Neuron (in vitro differentiated cells): ENCODE measurements around the gene AGO3.

ENCODE experiments used
- H2AFZ ChIP-seq: one replicate; pipeline ENCODE4 v1.6.1; 2013; ENCODE audit warnings: low read depth, mild to moderate bottlenecking, inconsistent platforms, low read length, moderate library complexity
- H3K27me3 ChIP-seq: one replicate; pipeline ENCODE4 v1.6.1; 2013; ENCODE audit warnings: low read length; ENCODE audit not compliant: insufficient read depth
- H3K36me3 ChIP-seq: one replicate; pipeline ENCODE4 v1.6.1; 2013; ENCODE audit warnings: low read length; ENCODE audit not compliant: insufficient read depth
- H3K4me1 ChIP-seq: one replicate; pipeline ENCODE4 v1.6.1; 2013; ENCODE audit warnings: low read length; ENCODE audit not compliant: insufficient read depth
- H3K4me3 ChIP-seq: 2 replicates; pipeline ENCODE4 v1.5.1; 2013; ENCODE audit warnings: mild to moderate bottlenecking, low read length, moderate library complexity
- H3K9me3 ChIP-seq: one replicate; pipeline ENCODE4 v1.6.1; 2013; ENCODE audit warnings: low read length

AGO3 gene

GRCh38 chr1:36034692-36035091, 103.8 kb downstream of the AGO3 start:
- H3K4me1 ChIP-seq, result no peaks in the 10 kb centered on the region
- no peak overlapping the region for H3K4me3 ChIP-seq
- no peaks in the 10 kb centered on the region for H3K27me3 ChIP-seq
- H3K9me3 ChIP-seq, result peaks cover 5% of the 10 kb centered on the region
- peaks cover 54% of the 10 kb centered on the region for H3K36me3 ChIP-seq
- H2AFZ ChIP-seq, result no peak overlapping the region

- Histone ChIP-seq H3K9me3 (peaks cover 5% of the 10 kb centered on the region), H3K36me3 (peaks cover 56% of the 10 kb centered on the region), H2AFZ (no peak overlapping the region), H3K4me3 (no peak overlapping the region), H3K4me1 (no peaks in the 10 kb centered on the region), H3K27me3 (no peaks in the 10 kb centered on the region)
Measured at GRCh38 chr1:36035154-36035553, 104.2 kb downstream of the AGO3 start.

- no peak overlapping the region for H3K4me3 ChIP-seq
- no peaks in the 10 kb centered on the region for H3K27me3 ChIP-seq
- peaks cover 61% of the 10 kb centered on the region for H3K36me3 ChIP-seq
- no peak overlapping the region for H2AFZ ChIP-seq
- no peaks in the 10 kb centered on the region for H3K4me1 ChIP-seq
- H3K9me3 ChIP-seq, result no peaks in the 10 kb centered on the region
Measured at GRCh38 chr1:36040238-36040637, 109.3 kb downstream of the AGO3 start.

- peaks cover 53% of the 10 kb centered on the region for H3K36me3 ChIP-seq
- no peak overlapping the region for H3K4me3 ChIP-seq
- peaks cover 3% of the 10 kb centered on the region for H3K9me3 ChIP-seq
- H3K27me3 ChIP-seq, result no peaks in the 10 kb centered on the region
- no peaks in the 10 kb centered on the region for H3K4me1 ChIP-seq
- H2AFZ ChIP-seq, result no peak overlapping the region
Measured at GRCh38 chr1:36051821-36052220, 120.9 kb downstream of the AGO3 start.

GRCh38 chr1:36053978-36054377, 123.1 kb downstream of the AGO3 start:
- Histone ChIP-seq H3K4me3 (no peak overlapping the region), H2AFZ (no peak overlapping the region), H3K9me3 (no peaks in the 10 kb centered on the region), H3K4me1 (no peaks in the 10 kb centered on the region), H3K27me3 (no peaks in the 10 kb centered on the region), H3K36me3 (peaks cover 42% of the 10 kb centered on the region)

- peaks cover 38% of the 10 kb centered on the region for H3K36me3 ChIP-seq
- no peaks in the 10 kb centered on the region for H3K4me1 ChIP-seq
- no peaks in the 10 kb centered on the region for H3K27me3 ChIP-seq
- H3K4me3 ChIP-seq, result no peak overlapping the region
- H2AFZ ChIP-seq, result no peak overlapping the region
- no peaks in the 10 kb centered on the region for H3K9me3 ChIP-seq
Measured at GRCh38 chr1:36055706-36056105, 124.8 kb downstream of the AGO3 start.

- Histone ChIP-seq H3K4me3 (no peak overlapping the region), H3K27me3 (no peaks in the 10 kb centered on the region), H3K36me3 (peaks cover 20% of the 10 kb centered on the region), H2AFZ (no peak overlapping the region), H3K9me3 (no peaks in the 10 kb centered on the region), H3K4me1 (no peaks in the 10 kb centered on the region)
Measured at GRCh38 chr1:36062315-36062714, 131.4 kb downstream of the AGO3 start.

GRCh38 chr1:36067871-36068270, 137.0 kb downstream of the AGO3 start:
- Histone ChIP-seq H3K4me1 (no peaks in the 10 kb centered on the region), H3K36me3 (peaks cover 2% of the 10 kb centered on the region), H3K4me3 (no peak overlapping the region), H3K27me3 (no peaks in the 10 kb centered on the region), H3K9me3 (no peaks in the 10 kb centered on the region), H2AFZ (no peak overlapping the region)

GRCh38 chr1:36068866-36069265, 138.0 kb downstream of the AGO3 start:
- Histone ChIP-seq H3K27me3 (no peaks in the 10 kb centered on the region), H3K4me1 (no peaks in the 10 kb centered on the region), H3K4me3 (no peak overlapping the region), H3K9me3 (no peaks in the 10 kb centered on the region), H2AFZ (no peak overlapping the region), H3K36me3 (peaks cover 2% of the 10 kb centered on the region)

- Histone ChIP-seq H2AFZ (no peak overlapping the region), H3K36me3 (no peaks in the 10 kb centered on the region), H3K4me1 (no peaks in the 10 kb centered on the region), H3K9me3 (no peaks in the 10 kb centered on the region), H3K27me3 (no peaks in the 10 kb centered on the region), H3K4me3 (no peak overlapping the region)
Measured at GRCh38 chr1:36070349-36070748, 139.4 kb downstream of the AGO3 start.

- no peaks in the 10 kb centered on the region for H3K27me3 ChIP-seq
- no peak overlapping the region for H3K4me3 ChIP-seq
- H3K9me3 ChIP-seq, result no peaks in the 10 kb centered on the region
- no peaks in the 10 kb centered on the region for H3K4me1 ChIP-seq
- no peak overlapping the region for H2AFZ ChIP-seq
- H3K36me3 ChIP-seq, result no peaks in the 10 kb centered on the region
Measured at GRCh38 chr1:36076979-36077573, 146.2 kb downstream of the AGO3 start.

GRCh38 chr1:36080236-36080635, 149.3 kb downstream of the AGO3 start:
- Histone ChIP-seq H2AFZ (no peak overlapping the region), H3K27me3 (no peaks in the 10 kb centered on the region), H3K4me3 (no peak overlapping the region), H3K36me3 (no peaks in the 10 kb centered on the region), H3K9me3 (no peaks in the 10 kb centered on the region), H3K4me1 (peaks cover 10% of the 10 kb centered on the region)

GRCh38 chr1:36080801-36081200, 149.9 kb downstream of the AGO3 start:
- peaks cover under 1% of the 10 kb centered on the region for H3K36me3 ChIP-seq
- H3K4me1 ChIP-seq, result peaks cover 10% of the 10 kb centered on the region
- H2AFZ ChIP-seq, result no peak overlapping the region
- no peaks in the 10 kb centered on the region for H3K9me3 ChIP-seq
- no peaks in the 10 kb centered on the region for H3K27me3 ChIP-seq
- no peak overlapping the region for H3K4me3 ChIP-seq

- Histone ChIP-seq H3K9me3 (no peaks in the 10 kb centered on the region), H3K36me3 (peaks cover 4% of the 10 kb centered on the region), H3K27me3 (no peaks in the 10 kb centered on the region), H2AFZ (no peak overlapping the region), H3K4me1 (peaks cover 10% of the 10 kb centered on the region), H3K4me3 (no peak overlapping the region)
Measured at GRCh38 chr1:36081926-36082485, 151.1 kb downstream of the AGO3 start.
